ENCODE results near the gene POFUT1. TPM values are rescaled to one million over a fixed set of nuclear protein-coding genes. Genes with fewer than 3 reads are reported as not detected.

Gene POFUT1
- polyA plus RNA-seq, 3 donors = 10.9 to 22.8 (median 11.8) TPM

GRCh38 chr20:32287231-32287638, 79.6 kb downstream of the POFUT1 start:
- H3K27me3 ChIP-seq (ENCODE audit: control insufficient read depth in 2 of 2, insufficient read depth in 2 of 2, low read length in 2 of 2) = no peaks in the 10 kb centered on the region
- Mint-ChIP-seq H3K27ac (peak overlapping the region in 2 of 7 donors; percentile 21 to 68), H3K36me3 (peaks cover 16 to 18% of the 10 kb centered on the region in 2 donors), H3K9me3 (no peaks in the 10 kb centered on the region), H3K4me3 (no peak overlapping the region), H3K27me3 (ENCODE audit: low read depth in 3 of 3) (peaks cover 0 to 1% (median 0%) of the 10 kb centered on the region in 3 donors), H3K4me1 (peaks cover 26% of the 10 kb centered on the region)
- 100% methylated on average over 1 of the region's 6 CpGs for WGBS (ENCODE audit: insufficient coverage)
- peaks cover 25% of the 10 kb centered on the region for H3K79me2 ChIP-seq (ENCODE audit: insufficient read depth, low read length)
- no peak overlapping the region for H3K4me3 ChIP-seq (replicated peaks in 1 of 3; ENCODE audit: low read depth in 2 of 3, low read length in 3 of 3)
- no peaks in the 10 kb centered on the region for H3K9me3 ChIP-seq (replicated peaks in 1 of 2; ENCODE audit: control insufficient read depth in 1 of 2, insufficient read depth in 1 of 2, low read length in 2 of 2)
- H2AFZ ChIP-seq (ENCODE audit: insufficient read depth, low read depth, low read length, poor library complexity, severe bottlenecking) = no peak overlapping the region
- H4K20me1 ChIP-seq (ENCODE audit: insufficient read depth, low read length) = peaks cover 23% of the 10 kb centered on the region
- no peak overlapping the region for H3K9ac ChIP-seq (ENCODE audit: insufficient read depth, low read length, poor library complexity, severe bottlenecking)
- peak overlapping the region in 1 of 2 donors; percentile 43 for H3K27ac ChIP-seq (ENCODE audit: low read depth in 1 of 2, low read length in 2 of 2)
- no peak for TF ChIP-seq CTCF (IDR thresholded peaks at IDR 0.05)
- peaks cover 0 to 20% of the 10 kb centered on the region in 2 donors for H3K36me3 ChIP-seq (replicated peaks in 1 of 2; ENCODE audit: control insufficient read depth in 1 of 2, insufficient read depth in 2 of 2, low read length in 2 of 2)
- H3K4me1 ChIP-seq (ENCODE audit: control insufficient read depth in 1 of 2, insufficient read depth in 2 of 2, low read length in 2 of 2) = peaks cover 15 to 24% of the 10 kb centered on the region in 2 donors
- no peak overlapping the region for H3K4me2 ChIP-seq (replicated peaks; ENCODE audit: extremely low read depth, low read length, poor library complexity, severe bottlenecking)
- intact Hi-C loops (cut with micrococcal nuclease) = no loop called here
- DNase-seq = no peak

Other genes starting within 250 kb of the POFUT1 start
- gene XKR7, start 239.7 kb upstream of the POFUT1 start, polyA plus RNA-seq = under 1 TPM in 2 of 3 donors, not detected in 1; 0.02 to 0.43 TPM
- gene CCM2L, start 197.4 kb upstream of the POFUT1 start, polyA plus RNA-seq = not detected
- gene HCK, start 155.6 kb upstream of the POFUT1 start, polyA plus RNA-seq = 100 to 1,000 TPM; 430 to 688 (median 526) TPM
- gene TM9SF4, start 98.2 kb upstream of the POFUT1 start, polyA plus RNA-seq = 10 to 100 TPM; 49.7 to 78.5 (median 78.3) TPM
- gene PLAGL2, start 137 bp upstream of the POFUT1 start, polyA plus RNA-seq = 10 to 100 TPM in 2 of 3 donors, 1 to 10 TPM in 1; 6.2 to 31.7 (median 14.7) TPM
- gene KIF3B, start 69.8 kb downstream of the POFUT1 start, polyA plus RNA-seq = 1 to 10 TPM; 1.5 to 7.5 (median 3.4) TPM
- gene ASXL1, start 150.5 kb downstream of the POFUT1 start, polyA plus RNA-seq = 10 to 100 TPM in 1 of 3 donors, 1 to 10 TPM in 2; 1.8 to 47.1 (median 2.8) TPM

Data from CD14-positive monocyte (primary cell).